NCI-H146 treated with DMSO at 0.1 percent for 48 hours (cell line): ENCODE data around the gene EHBP1.
"Not testable (repeated sequence)": the region's sequence is repeated elsewhere in the genome, so short reads cannot be mapped to it uniquely, and the experiment has no call there.

Source experiments
- DNase-seq: peaks from one replicate; lab custom pipeline; 2025; ENCODE audit not compliant: unreplicated experiment; lab: John Stamatoyannopoulos, UW

The EHBP1 gene

GRCh38 chr2:63058144-63058920 lies 352.8 kb downstream of the EHBP1 start:
- DNase-seq: no peak

GRCh38 chr2:63058921-63059792 lies 353.6 kb downstream of the EHBP1 start:
- no peak for DNase-seq

GRCh38 chr2:63059793-63060471 lies 354.4 kb downstream of the EHBP1 start:
- DNase-seq: no peak

GRCh38 chr2:63060472-63060991 lies 355.0 kb downstream of the EHBP1 start:
- DNase-seq: no peak

- no peak for DNase-seq
Measured at GRCh38 chr2:63064197-63064596, 358.7 kb downstream of the EHBP1 start.

GRCh38 chr2:63064661-63065060 lies 359.1 kb downstream of the EHBP1 start:
- no peak for DNase-seq

GRCh38 chr2:63066265-63066664 lies 360.8 kb downstream of the EHBP1 start:
- DNase-seq: no peak

GRCh38 chr2:63066838-63067237 lies 361.3 kb downstream of the EHBP1 start:
- DNase-seq: no peak

- no peak for DNase-seq
Measured at GRCh38 chr2:63071664-63072063, 366.2 kb downstream of the EHBP1 start.

GRCh38 chr2:63073994-63074393 lies 368.5 kb downstream of the EHBP1 start:
- DNase-seq: no peak

- not testable (repeated sequence) for DNase-seq
Measured at GRCh38 chr2:63074399-63074798, 368.9 kb downstream of the EHBP1 start.

- no peak for DNase-seq
Measured at GRCh38 chr2:63078852-63079606, 373.5 kb downstream of the EHBP1 start.

- no peak for DNase-seq
Measured at GRCh38 chr2:63081404-63081803, 375.9 kb downstream of the EHBP1 start.

- no peak for DNase-seq
Measured at GRCh38 chr2:63086687-63087086, 381.2 kb downstream of the EHBP1 start.

- no peak for DNase-seq
Measured at GRCh38 chr2:63092401-63092800, 386.9 kb downstream of the EHBP1 start.

- DNase-seq: no peak
Measured at GRCh38 chr2:63092857-63093256, 387.3 kb downstream of the EHBP1 start.

GRCh38 chr2:63093502-63093901 lies 388.0 kb downstream of the EHBP1 start:
- DNase-seq: no peak
